HPDE6-E6E7 (cell line): ENCODE results near the gene EFNB2.

ENCODE experiments used
- DNase-seq: peaks from one replicate; pipeline ENCODE4 v3.0.0; 2011; ENCODE audit warnings: missing footprints; ENCODE audit errors: extremely low spot score

Gene EFNB2

DNA sequence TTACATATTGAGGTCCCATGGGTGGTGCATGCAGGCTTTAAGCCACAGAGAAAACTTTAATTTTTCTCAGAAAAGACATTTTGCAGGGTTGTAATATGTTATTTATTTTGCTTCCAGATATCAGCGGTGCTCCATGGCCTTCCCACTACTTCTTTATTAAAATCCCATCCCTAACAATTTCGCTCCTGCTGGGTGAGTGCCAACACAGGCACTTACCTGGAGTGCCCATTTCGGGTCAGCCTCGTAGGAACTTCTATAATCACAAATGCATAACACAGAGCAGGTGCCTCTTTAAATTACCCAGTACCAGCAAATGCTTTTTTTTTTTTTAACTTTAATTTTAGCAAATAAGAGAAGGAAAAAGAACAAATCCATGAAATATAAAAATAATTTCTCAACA lies 86.4 kb downstream of the EFNB2 start:
- DNase-seq: no peak

DNA sequence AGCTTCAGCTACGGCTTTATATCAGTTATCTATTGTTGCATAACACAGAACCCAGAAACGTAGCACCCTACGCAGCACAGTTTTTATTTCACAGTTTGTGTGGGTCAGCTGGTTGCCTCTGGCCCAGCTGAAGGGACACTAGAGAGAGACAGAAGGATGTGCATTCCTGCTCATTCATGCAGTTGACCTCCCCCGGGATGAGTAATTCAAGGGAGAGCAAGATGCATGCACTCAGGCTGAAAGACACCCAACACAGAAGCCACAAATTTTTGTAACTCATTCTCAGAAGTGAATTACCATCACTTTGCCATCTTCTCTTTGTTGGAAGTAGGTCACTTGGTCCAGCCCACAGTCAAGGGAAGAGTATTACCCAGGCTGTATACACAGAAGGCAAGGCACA lies 89.5 kb downstream of the EFNB2 start:
- no peak for DNase-seq

DNA sequence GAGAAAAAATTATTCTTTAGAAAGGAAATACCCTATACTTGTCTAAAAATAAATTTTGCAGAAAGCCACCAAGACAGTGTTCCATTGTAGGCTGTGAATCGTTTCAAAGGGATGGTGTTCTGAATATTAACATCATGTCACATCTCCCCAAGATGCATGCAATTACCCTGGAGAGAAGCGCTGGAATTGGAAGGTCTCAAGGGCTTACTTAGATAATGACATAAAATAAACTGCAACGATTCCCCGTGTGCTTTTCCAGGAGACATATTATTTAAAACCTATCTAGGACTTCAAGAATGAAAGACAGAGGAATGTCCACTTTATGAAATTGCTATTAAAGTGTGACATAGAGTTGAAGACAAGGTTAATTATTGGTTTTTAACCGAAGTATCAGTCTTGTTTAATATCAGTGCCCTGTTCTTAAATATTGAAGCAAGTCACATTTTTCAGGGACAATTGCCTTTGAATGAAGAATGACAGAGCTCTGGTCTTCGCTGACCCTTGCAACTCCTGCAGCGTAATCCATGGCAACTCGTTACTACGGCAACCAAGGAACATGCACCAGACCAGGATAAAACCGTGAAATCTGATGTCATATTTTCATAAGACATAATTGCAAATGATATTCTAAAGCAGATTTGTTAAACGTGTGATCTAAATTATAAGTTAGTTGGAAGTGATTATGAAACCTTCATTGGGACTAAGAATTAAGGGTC lies 91.7 kb downstream of the EFNB2 start:
- no peak for DNase-seq

DNA sequence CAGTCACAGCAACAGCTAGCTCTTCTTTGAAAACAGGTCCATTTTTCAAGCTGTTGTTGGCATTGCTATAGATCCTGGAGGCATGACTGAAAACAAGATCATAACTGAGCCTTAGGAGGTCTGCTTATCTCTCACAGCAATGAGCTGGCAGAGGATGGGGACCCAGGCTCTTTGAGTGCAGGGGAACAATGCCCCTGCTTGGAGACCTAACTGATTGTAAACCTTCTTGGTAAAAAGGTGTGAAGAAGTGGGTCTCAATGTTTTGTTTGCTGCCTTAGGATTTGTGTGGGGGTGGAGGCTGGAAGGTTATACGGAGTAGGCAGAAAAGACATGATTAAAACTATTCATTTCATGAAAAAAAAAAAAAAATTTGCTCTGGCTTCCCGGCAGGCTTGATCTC lies 94.6 kb downstream of the EFNB2 start:
- DNase-seq: no peak
